ENCODE measurements around the gene BCAP29.

BCAP29 gene

DNA sequence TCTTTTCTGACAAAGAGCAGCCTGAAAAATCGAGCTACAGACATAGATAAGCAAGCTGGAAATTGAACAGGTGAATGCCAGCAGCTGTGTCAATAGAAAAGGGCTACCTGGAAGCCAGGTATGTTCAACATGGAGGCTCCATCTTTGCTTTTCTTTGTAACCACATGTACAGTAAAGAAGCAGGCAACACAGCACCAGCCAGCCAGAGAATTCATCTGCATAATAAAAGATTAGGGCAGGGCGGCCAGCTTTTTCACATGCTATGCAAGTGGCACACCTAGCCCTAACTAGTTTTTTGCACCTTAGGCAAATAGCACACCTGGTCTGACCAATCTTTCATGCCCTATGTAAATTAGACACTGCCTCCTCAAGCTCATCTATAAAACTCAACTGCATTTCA lies 42.0 kb upstream of the BCAP29 start:
- Histone ChIP-seq H2AFZ (ENCODE audit: low read depth) (no peak overlapping the region), H3K4me3 (IDR thresholded peaks at IDR 0.05; ENCODE audit: insufficient read depth, low read depth, low read length) (no peak overlapping the region), H3K4me1 (ENCODE audit: low read depth, poor library complexity, severe bottlenecking) (no peaks in the 10 kb centered on the region), H3K36me3 (ENCODE audit: insufficient read depth) (no peaks in the 10 kb centered on the region), H4K20me1 (ENCODE audit: insufficient read depth) (no peaks in the 10 kb centered on the region), H3K9ac (no peak overlapping the region), H3K27me3 (ENCODE audit: insufficient read depth, low read depth) (no peaks in the 10 kb centered on the region), H3K4me2 (no peak overlapping the region), H3K79me2 (ENCODE audit: insufficient read depth, low read depth) (peaks cover 6% of the 10 kb centered on the region; the same call in 1 of the 2 replicates), H3K27ac (no peak overlapping the region)
- TF ChIP-seq, protein P1, sequence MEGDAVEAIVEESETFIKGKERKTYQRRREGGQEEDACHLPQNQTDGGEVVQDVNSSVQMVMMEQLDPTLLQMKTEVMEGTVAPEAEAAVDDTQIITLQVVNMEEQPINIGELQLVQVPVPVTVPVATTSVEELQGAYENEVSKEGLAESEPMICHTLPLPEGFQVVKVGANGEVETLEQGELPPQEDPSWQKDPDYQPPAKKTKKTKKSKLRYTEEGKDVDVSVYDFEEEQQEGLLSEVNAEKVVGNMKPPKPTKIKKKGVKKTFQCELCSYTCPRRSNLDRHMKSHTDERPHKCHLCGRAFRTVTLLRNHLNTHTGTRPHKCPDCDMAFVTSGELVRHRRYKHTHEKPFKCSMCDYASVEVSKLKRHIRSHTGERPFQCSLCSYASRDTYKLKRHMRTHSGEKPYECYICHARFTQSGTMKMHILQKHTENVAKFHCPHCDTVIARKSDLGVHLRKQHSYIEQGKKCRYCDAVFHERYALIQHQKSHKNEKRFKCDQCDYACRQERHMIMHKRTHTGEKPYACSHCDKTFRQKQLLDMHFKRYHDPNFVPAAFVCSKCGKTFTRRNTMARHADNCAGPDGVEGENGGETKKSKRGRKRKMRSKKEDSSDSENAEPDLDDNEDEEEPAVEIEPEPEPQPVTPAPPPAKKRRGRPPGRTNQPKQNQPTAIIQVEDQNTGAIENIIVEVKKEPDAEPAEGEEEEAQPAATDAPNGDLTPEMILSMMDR (conservative IDR thresholded peaks at IDR 0.05; ENCODE audit: low read depth, low read length), result no peak

GRCh38 chr7:107543338-107543993 lies 36.6 kb upstream of the BCAP29 start:
- Histone ChIP-seq H3K79me2 (ENCODE audit: insufficient read depth, low read depth) (no peaks in the 10 kb centered on the region), H3K4me3 (IDR thresholded peaks at IDR 0.05; ENCODE audit: insufficient read depth, low read depth, low read length) (no peak overlapping the region), H3K4me1 (ENCODE audit: low read depth, poor library complexity, severe bottlenecking) (no peaks in the 10 kb centered on the region), H3K27me3 (ENCODE audit: insufficient read depth, low read depth) (no peaks in the 10 kb centered on the region), H3K4me2 (no peak overlapping the region), H2AFZ (ENCODE audit: low read depth) (no peak overlapping the region), H4K20me1 (ENCODE audit: insufficient read depth) (no peaks in the 10 kb centered on the region), H3K27ac (no peak overlapping the region), H3K9ac (no peak overlapping the region), H3K36me3 (ENCODE audit: insufficient read depth) (no peaks in the 10 kb centered on the region; the same call in 1 of the 2 replicates)
- TF ChIP-seq, protein P1 (conservative IDR thresholded peaks at IDR 0.05; ENCODE audit: low read depth, low read length), result no peak

DNA sequence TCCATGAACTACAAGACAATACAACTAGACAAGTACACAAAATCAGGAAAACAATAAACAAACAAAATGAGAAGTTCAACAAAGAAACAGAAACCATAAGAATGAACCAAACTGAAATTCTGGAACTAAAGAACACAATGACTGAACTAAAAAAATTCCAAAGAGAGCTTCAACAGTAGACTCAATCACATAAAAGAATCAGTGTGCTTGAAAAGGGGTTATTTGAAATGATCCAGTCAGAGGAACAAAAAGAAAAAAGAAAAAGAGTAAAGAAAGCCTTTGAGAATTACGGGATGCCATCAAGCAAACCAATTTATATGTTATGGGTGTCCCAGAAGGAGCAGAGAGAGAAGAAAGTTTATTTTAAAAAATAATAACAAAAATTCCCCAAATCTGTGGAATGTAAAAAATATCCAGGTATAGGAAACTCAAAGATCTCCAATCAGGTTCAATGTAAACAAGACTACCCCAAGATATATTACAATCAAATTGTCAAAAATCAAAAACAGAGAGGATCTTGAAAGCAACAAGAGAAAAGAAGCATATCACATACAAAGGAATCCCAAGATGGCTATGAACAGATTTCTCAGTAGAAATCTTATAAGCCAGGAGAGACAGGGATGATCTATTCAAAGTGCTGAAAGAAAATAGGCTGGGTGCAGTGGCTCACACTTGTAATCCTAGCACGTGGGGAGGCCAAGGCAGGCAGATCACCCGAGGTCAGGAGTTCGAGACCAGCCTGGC lies 35.0 kb upstream of the BCAP29 start:
- no peak overlapping the region for H3K9ac ChIP-seq
- no peak overlapping the region for H3K27ac ChIP-seq
- no peaks in the 10 kb centered on the region for H3K79me2 ChIP-seq (ENCODE audit: insufficient read depth, low read depth)
- H3K36me3 ChIP-seq (ENCODE audit: insufficient read depth), result no peaks in the 10 kb centered on the region; the same call in 1 of the 2 replicates
- H3K27me3 ChIP-seq (ENCODE audit: insufficient read depth, low read depth), result no peaks in the 10 kb centered on the region
- H3K4me3 ChIP-seq (IDR thresholded peaks at IDR 0.05; ENCODE audit: insufficient read depth, low read depth, low read length), result no peak overlapping the region
- no peak overlapping the region for H2AFZ ChIP-seq (ENCODE audit: low read depth)
- no peaks in the 10 kb centered on the region for H4K20me1 ChIP-seq (ENCODE audit: insufficient read depth)
- TF ChIP-seq, protein P1 (conservative IDR thresholded peaks at IDR 0.05; ENCODE audit: low read depth, low read length), result no peak
- no peak overlapping the region for H3K4me2 ChIP-seq
- H3K4me1 ChIP-seq (ENCODE audit: low read depth, poor library complexity, severe bottlenecking), result no peaks in the 10 kb centered on the region

DNA sequence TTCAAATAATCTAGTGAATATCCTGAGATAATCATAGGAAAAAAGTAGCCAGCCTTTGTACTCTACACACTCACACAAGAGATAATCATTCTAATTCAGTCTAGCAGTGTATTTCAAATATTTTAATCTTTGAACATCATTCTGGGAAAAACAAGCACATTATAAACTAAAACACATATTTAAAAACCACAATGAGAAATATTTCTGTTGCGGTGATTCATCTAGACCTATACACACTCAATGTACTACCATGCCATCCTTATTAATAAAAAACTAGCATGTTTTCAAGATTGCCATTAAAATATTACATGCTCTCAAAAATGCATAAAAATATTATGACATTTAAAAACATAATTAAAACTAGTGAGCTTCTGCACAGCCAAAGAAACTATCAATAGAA lies 28.1 kb upstream of the BCAP29 start:
- no peak overlapping the region for H3K27ac ChIP-seq
- H4K20me1 ChIP-seq (ENCODE audit: insufficient read depth), result no peaks in the 10 kb centered on the region
- no peak overlapping the region for H3K4me2 ChIP-seq
- H3K9ac ChIP-seq, result no peak overlapping the region
- no peaks in the 10 kb centered on the region for H3K79me2 ChIP-seq (ENCODE audit: insufficient read depth, low read depth)
- H3K27me3 ChIP-seq (ENCODE audit: insufficient read depth, low read depth), result no peaks in the 10 kb centered on the region
- H2AFZ ChIP-seq (ENCODE audit: low read depth), result no peak overlapping the region
- no peak overlapping the region for H3K4me3 ChIP-seq (IDR thresholded peaks at IDR 0.05; ENCODE audit: insufficient read depth, low read depth, low read length)
- H3K4me1 ChIP-seq (ENCODE audit: low read depth, poor library complexity, severe bottlenecking), result peaks cover 5% of the 10 kb centered on the region
- TF ChIP-seq, protein P1 (conservative IDR thresholded peaks at IDR 0.05; ENCODE audit: low read depth, low read length), result no peak
- H3K36me3 ChIP-seq (ENCODE audit: insufficient read depth), result no peaks in the 10 kb centered on the region
